ENCODE measurements around the gene ZNF518A. TPM values are rescaled to one million over a fixed set of nuclear protein-coding genes. Genes with fewer than 3 reads are reported as not detected.

Gene ZNF518A
- polyA plus RNA-seq, 2 of the 4 experiments (the other 2 are of a cell fraction): 7.3 to 28.9 TPM

DNA sequence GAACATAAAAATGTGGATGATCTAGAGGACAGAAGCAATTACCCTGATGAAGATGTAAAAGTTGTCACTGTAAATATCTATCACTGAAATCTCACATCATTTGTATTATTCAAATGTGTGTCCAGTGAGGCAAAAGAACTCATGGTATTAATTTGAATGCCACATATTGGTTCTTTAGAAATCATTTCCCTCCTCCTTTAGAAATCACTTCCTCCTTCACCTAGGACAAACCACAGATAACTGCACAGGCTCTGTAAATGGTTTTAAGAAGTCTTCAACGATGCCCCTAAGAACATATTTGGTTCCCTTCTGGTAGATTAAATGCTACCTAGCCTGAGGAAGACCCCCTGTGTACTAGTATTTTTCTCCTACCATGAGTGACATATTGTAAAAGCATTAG lies 33.1 kb upstream of the ZNF518A start:
- FAIRE-seq: no peak
- CTCF ChIA-PET: no interaction called here
- H3K27ac ChIP-seq: no peak overlapping the region
- ATAC-seq: no peak
- DNase-seq (ENCODE audit: low read depth in 1 of 2, low spot score in 1 of 2): no peak
- H3K4me2 ChIP-seq: no peak overlapping the region
- no peak for TF ChIP-seq GATA3 (IDR thresholded peaks at IDR 0.05; ENCODE audit: borderline replicate concordance)
- no peak for TF ChIP-seq KDM5A (IDR thresholded peaks at IDR 0.05)
- no peak for TF ChIP-seq POLR2AphosphoS2 (conservative IDR thresholded peaks at IDR 0.05; ENCODE audit: low read length)
- TF ChIP-seq, protein P1, sequence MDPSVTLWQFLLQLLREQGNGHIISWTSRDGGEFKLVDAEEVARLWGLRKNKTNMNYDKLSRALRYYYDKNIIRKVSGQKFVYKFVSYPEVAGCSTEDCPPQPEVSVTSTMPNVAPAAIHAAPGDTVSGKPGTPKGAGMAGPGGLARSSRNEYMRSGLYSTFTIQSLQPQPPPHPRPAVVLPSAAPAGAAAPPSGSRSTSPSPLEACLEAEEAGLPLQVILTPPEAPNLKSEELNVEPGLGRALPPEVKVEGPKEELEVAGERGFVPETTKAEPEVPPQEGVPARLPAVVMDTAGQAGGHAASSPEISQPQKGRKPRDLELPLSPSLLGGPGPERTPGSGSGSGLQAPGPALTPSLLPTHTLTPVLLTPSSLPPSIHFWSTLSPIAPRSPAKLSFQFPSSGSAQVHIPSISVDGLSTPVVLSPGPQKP (IDR thresholded peaks at IDR 0.05; ENCODE audit: low read depth, low read length): no peak
- no peak for TF ChIP-seq EHF (CRISPR knock-in tag; IDR thresholded peaks at IDR 0.05)
- TF ChIP-seq MAFK (IDR thresholded peaks at IDR 0.05; ENCODE audit: partially characterized antibody): no peak
- TF ChIP-seq, protein P2, sequence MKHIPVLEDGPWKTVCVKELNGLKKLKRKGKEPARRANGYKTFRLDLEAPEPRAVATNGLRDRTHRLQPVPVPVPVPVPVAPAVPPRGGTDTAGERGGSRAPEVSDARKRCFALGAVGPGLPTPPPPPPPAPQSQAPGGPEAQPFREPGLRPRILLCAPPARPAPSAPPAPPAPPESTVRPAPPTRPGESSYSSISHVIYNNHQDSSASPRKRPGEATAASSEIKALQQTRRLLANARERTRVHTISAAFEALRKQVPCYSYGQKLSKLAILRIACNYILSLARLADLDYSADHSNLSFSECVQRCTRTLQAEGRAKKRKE (CRISPR knock-in tag; IDR thresholded peaks at IDR 0.05; ENCODE audit: low read depth): no peak
- no peak for TF ChIP-seq HEYL (CRISPR knock-in tag; IDR thresholded peaks at IDR 0.05)
- H3K4me1 ChIP-seq: no peaks in the 10 kb centered on the region
- H3K4me3 ChIP-seq: no peak overlapping the region
- 0% methylated on average over 1 of the region's 1 CpG for WGBS (ENCODE audit: missing lambda C conversion rate)
- POLR2A ChIA-PET: no interaction called here
- no peaks in the 10 kb centered on the region for H3K9me3 ChIP-seq

DNA sequence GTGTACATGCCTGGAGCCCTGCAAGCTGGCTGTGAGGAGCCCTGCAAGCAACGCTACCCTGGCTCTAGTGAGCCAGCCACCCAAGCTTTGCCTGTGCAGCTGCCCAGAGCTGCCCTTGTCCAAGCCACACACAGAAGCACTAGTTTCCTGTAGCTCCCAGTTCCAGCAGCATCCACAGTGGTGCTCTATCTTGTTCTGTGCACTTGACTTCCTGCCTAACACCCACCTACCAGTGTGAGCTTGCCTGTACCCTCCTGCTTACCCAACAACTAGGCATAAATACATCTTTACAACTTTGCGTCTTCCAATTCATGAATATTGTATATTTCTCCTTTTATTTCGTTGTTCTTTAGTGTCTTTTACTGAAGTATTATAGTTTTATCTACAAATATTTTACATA lies 32.2 kb upstream of the ZNF518A start:
- FAIRE-seq: no peak
- 42% methylated on average over 3 of the region's 3 CpGs for WGBS (ENCODE audit: missing lambda C conversion rate)
- ATAC-seq: peak in 1 of 2 experiments; percentile 40; a peak in 3 of 6 replicates

DNA sequence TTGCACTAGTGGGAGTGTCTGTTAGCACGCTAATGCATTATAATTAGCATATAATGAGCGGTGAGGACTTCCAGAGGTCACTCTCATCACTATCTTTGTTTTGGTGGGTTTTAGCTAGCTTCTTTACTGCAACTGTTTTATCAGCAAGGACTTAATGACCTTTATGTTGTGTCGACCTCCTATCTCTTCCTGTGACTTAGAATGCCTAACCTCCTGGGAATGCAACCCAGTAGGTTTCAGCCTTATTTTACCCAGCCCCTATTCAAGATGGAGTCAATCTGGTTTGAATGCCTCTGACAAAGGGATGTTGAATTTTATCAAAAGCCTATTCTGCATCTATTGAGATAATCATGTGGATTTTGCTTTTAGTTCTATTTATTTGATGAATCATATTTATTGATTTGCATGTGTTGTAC lies 22.5 kb upstream of the ZNF518A start:
- Histone ChIP-seq H3K4me1 (no peaks in the 10 kb centered on the region), H3K4me3 (no peak overlapping the region), H3K4me2 (no peak overlapping the region), H3K27ac (no peak overlapping the region), H3K9me3 (no peaks in the 10 kb centered on the region)
- POLR2A ChIA-PET: interaction anchor here (1.2 kb wide), 1 partner anchor 18 kb away, joined by 5 read pairs; no protein-coding TSS in a partner anchor
- DNase-seq (ENCODE audit: low read depth in 1 of 2, low spot score in 1 of 2): no peak
- no peak for FAIRE-seq
- TF ChIP-seq MYC (IDR thresholded peaks at IDR 0.05; ENCODE audit: borderline replicate concordance, low read length): no peak
- CTCF ChIA-PET: interaction anchor here (0.7 to 1.7 kb wide), 4 partner anchors 8 to 91 kb away, joined by 3 read pairs; no protein-coding TSS in a partner anchor
- no peak for ATAC-seq
- whole genome bisulfite sequencing (ENCODE audit: missing lambda C conversion rate): 0% methylated on average over 3 of the region's 3 CpGs

More for the DNA sequence above, 32.2 kb upstream of the ZNF518A start:
- TF ChIP-seq, protein P3, sequence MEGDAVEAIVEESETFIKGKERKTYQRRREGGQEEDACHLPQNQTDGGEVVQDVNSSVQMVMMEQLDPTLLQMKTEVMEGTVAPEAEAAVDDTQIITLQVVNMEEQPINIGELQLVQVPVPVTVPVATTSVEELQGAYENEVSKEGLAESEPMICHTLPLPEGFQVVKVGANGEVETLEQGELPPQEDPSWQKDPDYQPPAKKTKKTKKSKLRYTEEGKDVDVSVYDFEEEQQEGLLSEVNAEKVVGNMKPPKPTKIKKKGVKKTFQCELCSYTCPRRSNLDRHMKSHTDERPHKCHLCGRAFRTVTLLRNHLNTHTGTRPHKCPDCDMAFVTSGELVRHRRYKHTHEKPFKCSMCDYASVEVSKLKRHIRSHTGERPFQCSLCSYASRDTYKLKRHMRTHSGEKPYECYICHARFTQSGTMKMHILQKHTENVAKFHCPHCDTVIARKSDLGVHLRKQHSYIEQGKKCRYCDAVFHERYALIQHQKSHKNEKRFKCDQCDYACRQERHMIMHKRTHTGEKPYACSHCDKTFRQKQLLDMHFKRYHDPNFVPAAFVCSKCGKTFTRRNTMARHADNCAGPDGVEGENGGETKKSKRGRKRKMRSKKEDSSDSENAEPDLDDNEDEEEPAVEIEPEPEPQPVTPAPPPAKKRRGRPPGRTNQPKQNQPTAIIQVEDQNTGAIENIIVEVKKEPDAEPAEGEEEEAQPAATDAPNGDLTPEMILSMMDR (IDR thresholded peaks at IDR 0.05): no peak
- TF ChIP-seq ZFP36 (IDR thresholded peaks at IDR 0.05; ENCODE audit: borderline replicate concordance, partially characterized antibody): no peak
- TF ChIP-seq CBX8 (IDR thresholded peaks at IDR 0.05): no peak
- TF ChIP-seq HOXA7 (CRISPR knock-in tag; IDR thresholded peaks at IDR 0.05): no peak
- no peak for TF ChIP-seq EHMT2 (IDR thresholded peaks at IDR 0.05; ENCODE audit: low read depth)
- TF ChIP-seq TFCP2L1 (CRISPR knock-in tag; IDR thresholded peaks at IDR 0.05): no peak
- no peak for TF ChIP-seq MAZ (IDR thresholded peaks at IDR 0.05; ENCODE audit: borderline replicate concordance, low read depth, low read length)
- TF ChIP-seq POLR2AphosphoS2 (conservative IDR thresholded peaks at IDR 0.05; ENCODE audit: low read length): no peak
- no peak for TF ChIP-seq ZC3H11A (IDR thresholded peaks at IDR 0.05)
- TF ChIP-seq RAD21 (conservative IDR thresholded peaks at IDR 0.05 in 1 of 2, IDR thresholded peaks at IDR 0.05 in 1 of 2): no peak
- Histone ChIP-seq H3K4me2 (no peak overlapping the region), H3K9me3 (no peaks in the 10 kb centered on the region), H3K4me1 (no peaks in the 10 kb centered on the region), H3K27ac (no peak overlapping the region), H3K4me3 (no peak overlapping the region)
- CTCF ChIA-PET: no interaction called here
- POLR2A ChIA-PET: interaction anchor here (1.0 kb wide), 1 partner anchor 8 kb away, joined by 3 read pairs; no protein-coding TSS in a partner anchor
- DNase-seq (ENCODE audit: low read depth in 1 of 2, low spot score in 1 of 2): no peak

Measured in A549 (cell line).